ENCODE results near the gene PTPRM. TPM values are rescaled to one million over a fixed set of nuclear protein-coding genes. Genes with fewer than 3 reads are reported as not detected.

The PTPRM gene
- total RNA-seq, 1 experiment from 2014 or later: 6.2 TPM

DNA sequence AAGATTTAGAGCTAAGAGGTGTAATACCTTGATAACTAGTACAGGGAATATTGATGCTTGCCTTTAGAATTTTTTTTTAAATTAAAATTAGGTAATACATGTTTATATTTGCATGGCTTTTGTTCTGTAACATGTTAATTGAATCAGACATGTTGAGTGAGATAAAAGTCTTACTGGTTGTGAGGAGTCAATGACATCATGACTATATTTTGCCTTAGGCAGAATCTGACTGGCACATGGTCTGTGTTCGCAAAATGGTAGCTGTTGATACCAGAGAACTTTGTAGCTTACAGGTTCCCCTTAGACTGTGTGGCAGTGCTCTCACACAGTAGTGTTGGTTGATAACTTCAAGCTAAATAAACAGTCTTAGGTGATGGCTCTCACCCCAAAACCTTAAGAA is 199.7 kb downstream of the PTPRM start:
- H3K27me3 Mint-ChIP-seq (ENCODE audit: low read depth): no peaks in the 10 kb centered on the region
- H3K9me3 Mint-ChIP-seq: no peaks in the 10 kb centered on the region
- H3K27ac Mint-ChIP-seq: no peak overlapping the region
- no peak overlapping the region for H2AFZ ChIP-seq (ENCODE audit: low read length)
- no CpG with 5 or more reads among the region's 1 CpG for WGBS (ENCODE audit: extremely low coverage, insufficient read length, low lambda C conversion rate)
- H3K79me2 ChIP-seq (ENCODE audit: insufficient read depth, low read length): no peaks in the 10 kb centered on the region
- H3K27ac ChIP-seq (ENCODE audit: insufficient read length, low read depth, low read length): no peak overlapping the region
- no peak overlapping the region for H2BK120ac ChIP-seq (ENCODE audit: low read depth, low read length, poor library complexity, severe bottlenecking)
- no peak overlapping the region for H3T11ph ChIP-seq (ENCODE audit: low read length)
- H2BK12ac ChIP-seq (ENCODE audit: insufficient read length, low read depth, low read length): no peak overlapping the region
- H3K4me1 ChIP-seq (ENCODE audit: insufficient read depth, low read length): no peaks in the 10 kb centered on the region
- no peaks in the 10 kb centered on the region for H3K9me3 ChIP-seq (ENCODE audit: control insufficient read depth, low read depth, low read length)
- no peaks in the 10 kb centered on the region for H3K36me3 Mint-ChIP-seq (ENCODE audit: insufficient read depth in 1 of 3, low read depth in 3 of 3)
- no peak overlapping the region for H3K14ac ChIP-seq (ENCODE audit: insufficient read depth, low read length)
- no peak for DNase-seq
- H3K4me2 ChIP-seq (ENCODE audit: insufficient read depth, insufficient read length, low read length): no peak overlapping the region
- TF ChIP-seq CTCF (conservative IDR thresholded peaks at IDR 0.05): no peak
- H2BK5ac ChIP-seq (ENCODE audit: insufficient read length, low read length): no peak overlapping the region
- no peak overlapping the region for H3K18ac ChIP-seq (ENCODE audit: insufficient read length, low read depth, low read length)
- no peaks in the 10 kb centered on the region for H4K20me1 ChIP-seq (ENCODE audit: control insufficient read depth, insufficient read depth, insufficient read length)
- no peak overlapping the region for H4K8ac ChIP-seq (replicated peaks; ENCODE audit: insufficient read length, low read depth, low read length)
- peaks cover 8 to 12% of the 10 kb centered on the region in 2 experiments for H3K4me1 Mint-ChIP-seq
- H2BK20ac ChIP-seq (ENCODE audit: low read depth, low read length, poor library complexity, severe bottlenecking): no peak overlapping the region
- no peak overlapping the region for H3K4me3 Mint-ChIP-seq
- H2AK5ac ChIP-seq (ENCODE audit: insufficient read length, low read length): no peak overlapping the region
- H4K5ac ChIP-seq (ENCODE audit: insufficient read length, low read depth, low read length): no peak overlapping the region
- H3K9ac ChIP-seq (ENCODE audit: extremely low read depth, insufficient read length, low read length): no peak overlapping the region
- H3K27me3 ChIP-seq (ENCODE audit: insufficient read depth, low read length): no peaks in the 10 kb centered on the region
- H4K91ac ChIP-seq (ENCODE audit: insufficient read length, low read depth, low read length): no peak overlapping the region
- no peak overlapping the region for H3K56ac ChIP-seq (ENCODE audit: insufficient read length, low read depth, low read length)
- H3K23me2 ChIP-seq (ENCODE audit: insufficient read length, low read depth, low read length, poor library complexity, severe bottlenecking): no peaks in the 10 kb centered on the region
- H3K4ac ChIP-seq (ENCODE audit: low read depth, low read length): no peak overlapping the region
- no peaks in the 10 kb centered on the region for H3K79me1 ChIP-seq (ENCODE audit: insufficient read depth, low read depth, low read length, poor library complexity, severe bottlenecking)
- H3K23ac ChIP-seq (ENCODE audit: insufficient read length, low read depth, low read length): no peak overlapping the region
- no peak overlapping the region for H2BK15ac ChIP-seq (ENCODE audit: low read depth, low read length)
